H1 (cell line): ENCODE data around the gene JTB. TPM values are rescaled to one million over a fixed set of nuclear protein-coding genes. Genes with fewer than 3 reads are reported as not detected.
A peak's percentile ranks its signal among the peaks of the same experiment; 100 is the strongest.

Experiments used
- CTCF ChIA-PET: fragments of 300-600 bp; sonication (Branson Sonifier 250); formaldehyde crosslinking; loops from one replicate; lab custom pipeline; 2021; ENCODE audit not compliant: partially characterized antibody; lab: Charles Lee
- POLR2A ChIA-PET: fragments of 300-600 bp; sonication (Branson Sonifier 250); formaldehyde crosslinking; loops from one replicate; lab custom pipeline; 2021; ENCODE audit warnings: inconsistent platforms; ENCODE audit not compliant: partially characterized antibody; lab: Charles Lee
- DNase-seq, 2 experiments: peaks; one replicate each; pipeline versions ENCODE4 v3.0.0 to v3.0.0-alpha.2; 2010 to 2022; ENCODE audit warnings: low spot score in 2 of 2, low read depth in 1 of 2, mixed read lengths in 1 of 2
- FAIRE-seq: peaks from 2 replicates; lab custom pipeline; 2011; peaks lifted over from hg19 to GRCh38; lab: Jason Lieb, UNC
- H2AFZ ChIP-seq: 2 replicates; pipeline ENCODE4 v1.8.1; 2012; ENCODE audit warnings: low read length, inconsistent platforms
- H2AK5ac ChIP-seq: 2 replicates; pipeline ENCODE4 v1.6.1; 2013; ENCODE audit warnings: low read depth, low read length
- H2BK120ac ChIP-seq: replicated peaks from 2 replicates; pipeline ENCODE3; 2013; ENCODE audit warnings: low read depth, low read length, inconsistent platforms
- H2BK12ac ChIP-seq: 2 replicates; pipeline ENCODE4 v1.6.1; 2013; ENCODE audit warnings: low read depth, low read length
- H2BK15ac ChIP-seq: 2 replicates; pipeline ENCODE4 v1.6.1; 2013; ENCODE audit warnings: low read length
- H2BK20ac ChIP-seq: 2 replicates; pipeline ENCODE4 v1.6.1; 2013; ENCODE audit warnings: low read length
- H2BK5ac ChIP-seq: 2 replicates; pipeline ENCODE4 v1.6.1; 2013; ENCODE audit warnings: low read depth, low read length
- H3K14ac ChIP-seq: 2 replicates; pipeline ENCODE4 v1.6.1; 2013; ENCODE audit warnings: inconsistent platforms; ENCODE audit not compliant: insufficient read length
- H3K18ac ChIP-seq: 2 replicates; pipeline ENCODE4 v1.6.1; 2013; ENCODE audit warnings: low read length; ENCODE audit errors: extremely low read depth
- H3K23ac ChIP-seq: 2 replicates; pipeline ENCODE4 v1.6.1; 2013; ENCODE audit warnings: inconsistent platforms; ENCODE audit not compliant: insufficient read length
- H3K23me2 ChIP-seq: 2 replicates; pipeline ENCODE4 v1.6.1; 2013; ENCODE audit warnings: low read depth, low read length
- H3K27ac ChIP-seq: 2 replicates; pipeline ENCODE4 v1.6.1; 2011; ENCODE audit warnings: low read depth, low read length, inconsistent platforms
- H3K27me3 ChIP-seq, 4 experiments: replicated peaks in 1 of 4; 1 replicate in 1 of 4; 2 replicates in 3 of 4; pipeline versions ENCODE4 v1.6.1 to v1.8.1; 2011 to 2013; ENCODE audit warnings: low read length in 3 of 4, mild to moderate bottlenecking in 3 of 4, inconsistent platforms in 2 of 4, mixed read lengths in 2 of 4, moderate library complexity in 1 of 4; ENCODE audit not compliant: control insufficient read depth in 3 of 4, insufficient read depth in 3 of 4; ENCODE audit errors: extremely low read depth in 1 of 4
- H3K36me3 ChIP-seq, 4 experiments: 2 replicates each; pipeline versions ENCODE4 v1.6.1 to v1.8.1; 2011 to 2013; ENCODE audit warnings: mild to moderate bottlenecking in 4 of 4, low read length in 3 of 4, moderate library complexity in 2 of 4, control low read depth in 1 of 4, inconsistent platforms in 1 of 4; ENCODE audit not compliant: insufficient read depth in 4 of 4, control insufficient read depth in 2 of 4
- H3K4ac ChIP-seq: replicated peaks from 2 replicates; pipeline ENCODE3; 2013; ENCODE audit warnings: low read length, low read depth, mixed read lengths, inconsistent platforms; ENCODE audit not compliant: insufficient read length
- H3K4me1 ChIP-seq, 4 experiments: replicated peaks in 1 of 4; 1 replicate in 1 of 4; 2 replicates in 3 of 4; pipeline versions ENCODE4 v1.6.1 to v1.8.1; 2011 to 2013; ENCODE audit warnings: low read length in 3 of 4, inconsistent platforms in 2 of 4, mixed read lengths in 1 of 4; ENCODE audit not compliant: insufficient read depth in 4 of 4, control insufficient read depth in 3 of 4
- H3K4me2 ChIP-seq, 2 experiments: 2 replicates each; pipeline versions ENCODE4 v1.6.1 to v1.8.1; 2011 to 2013; ENCODE audit warnings: low read depth in 2 of 2, low read length in 2 of 2, control low read depth in 1 of 2, inconsistent platforms in 1 of 2, mild to moderate bottlenecking in 1 of 2; ENCODE audit not compliant: insufficient read depth in 1 of 2
- H3K4me3 ChIP-seq, 4 experiments: fragments of 200-600, 300-600 bp in 1 of 4; sonication (generic), shearing (Covaris generic), sonication (Bioruptor Twin) in 1 of 4; 2 replicates each; pipeline versions ENCODE4 v1.5.1 to v1.8.1; 2011 to 2016; ENCODE audit warnings: low read length in 4 of 4, low read depth in 3 of 4, control low read depth in 2 of 4, inconsistent platforms in 2 of 4, mild to moderate bottlenecking in 2 of 4, mixed read lengths in 1 of 4, moderate library complexity in 1 of 4; ENCODE audit not compliant: insufficient read depth in 2 of 4; ENCODE audit errors: extremely low read depth in 1 of 4
- H3K56ac ChIP-seq: replicated peaks from 2 replicates; pipeline ENCODE3; 2013; ENCODE audit warnings: low read depth, mild to moderate bottlenecking, mixed read lengths, low read length, inconsistent platforms; ENCODE audit not compliant: insufficient read length
- H3K79me1 ChIP-seq: 2 replicates; pipeline ENCODE4 v1.6.1; 2013; ENCODE audit warnings: low read depth, low read length, control low read depth
- H3K79me2 ChIP-seq, 2 experiments: 2 replicates each; pipeline versions ENCODE4 v1.6.1 to v1.8.1; 2012 to 2013; ENCODE audit warnings: low read length in 2 of 2, mild to moderate bottlenecking in 2 of 2, inconsistent platforms in 1 of 2; ENCODE audit not compliant: insufficient read depth in 2 of 2, control insufficient read depth in 1 of 2
- H3K9ac ChIP-seq, 4 experiments: replicated peaks in 1 of 4; 1 replicate in 1 of 4; 2 replicates in 3 of 4; pipeline versions ENCODE4 v1.6.1 to v1.8.1; 2011 to 2013; ENCODE audit warnings: low read depth in 3 of 4, low read length in 3 of 4, control low read depth in 2 of 4, mild to moderate bottlenecking in 2 of 4, moderate library complexity in 2 of 4, inconsistent platforms in 1 of 4; ENCODE audit errors: extremely low read depth in 1 of 4
- H3K9me3 ChIP-seq, 2 experiments: 2 replicates each; pipeline versions ENCODE4 v1.6.1 to v1.8.1; 2012 to 2013; ENCODE audit warnings: mild to moderate bottlenecking in 2 of 2, moderate library complexity in 2 of 2, control low read depth in 1 of 2, inconsistent platforms in 1 of 2, low read depth in 1 of 2, low read length in 1 of 2, mixed read lengths in 1 of 2; ENCODE audit not compliant: insufficient read depth in 2 of 2
- H4K20me1 ChIP-seq, 2 experiments: replicated peaks in 1 of 2; 2 replicates each; pipeline versions ENCODE3 to v1.8.1; 2011 to 2013; ENCODE audit warnings: inconsistent platforms in 2 of 2, low read length in 2 of 2, mild to moderate bottlenecking in 1 of 2; ENCODE audit not compliant: insufficient read depth in 2 of 2, control insufficient read depth in 1 of 2
- H4K5ac ChIP-seq: 2 replicates; pipeline ENCODE4 v1.6.1; 2013; ENCODE audit warnings: low read length, low read depth, mixed read lengths, inconsistent platforms; ENCODE audit not compliant: insufficient read length
- H4K8ac ChIP-seq: 2 replicates; pipeline ENCODE4 v1.8.0; 2013; ENCODE audit warnings: mild to moderate bottlenecking, moderate library complexity, low read length, inconsistent platforms; ENCODE audit not compliant: insufficient read depth; ENCODE audit errors: extremely low read depth
- H4K91ac ChIP-seq: replicated peaks from 2 replicates; pipeline ENCODE3; 2013; ENCODE audit warnings: low read length, mixed read lengths, inconsistent platforms; ENCODE audit not compliant: insufficient read length
- BCL11A ChIP-seq, 2 experiments: IDR thresholded peaks; one replicate each; pipeline ENCODE4 v1.6.1; 2011; ENCODE audit warnings: low read depth in 2 of 2, low read length in 2 of 2, mild to moderate bottlenecking in 2 of 2
- EP300 ChIP-seq, 2 experiments: IDR thresholded peaks; 1 replicate in 1 of 2; 2 replicates in 1 of 2; pipeline ENCODE4 v1.6.1; 2011 to 2012; ENCODE audit warnings: low read depth in 2 of 2, low read length in 2 of 2, mild to moderate bottlenecking in 2 of 2, borderline replicate concordance in 1 of 2, inconsistent platforms in 1 of 2, moderate library complexity in 1 of 2
- GABPA ChIP-seq: IDR thresholded peaks from 2 replicates; pipeline ENCODE4 v1.6.1; 2011; ENCODE audit warnings: mild to moderate bottlenecking, low read length, moderate library complexity, borderline replicate concordance; ENCODE audit not compliant: insufficient read depth
- KDM5A ChIP-seq: fragments of 200-600 bp; IDR thresholded peaks from 2 replicates; pipeline ENCODE4 v1.7.1; 2012; ENCODE audit warnings: mild to moderate bottlenecking, low read length, inconsistent platforms, mixed read lengths
- MAFK ChIP-seq: IDR thresholded peaks from 2 replicates; pipeline ENCODE4 v1.6.1; 2012; ENCODE audit warnings: low read depth, mild to moderate bottlenecking, improper control_type of control experiment, low read length
- SIN3A ChIP-seq, 2 experiments: IDR thresholded peaks in 1 of 2; conservative IDR thresholded peaks in 1 of 2; 2 replicates each; pipeline ENCODE4 v1.6.1; 2011 to 2012; ENCODE audit warnings: low read length in 2 of 2, improper control_type of control experiment in 1 of 2, low read depth in 1 of 2, mild to moderate bottlenecking in 1 of 2
- SUZ12 ChIP-seq: fragments of 200-600 bp; sonication (generic); IDR thresholded peaks from 2 replicates; pipeline ENCODE4 v1.6.1; 2012; ENCODE audit warnings: mild to moderate bottlenecking, inconsistent platforms, low read length, moderate library complexity, mixed read lengths
- TAF1 ChIP-seq: IDR thresholded peaks from 2 replicates; pipeline ENCODE4 v1.6.1; 2011; ENCODE audit warnings: mild to moderate bottlenecking, low read depth, low read length
- TAF7 ChIP-seq: optimal IDR thresholded peaks from 2 replicates; pipeline ENCODE3; 2011; ENCODE audit warnings: low read depth, mild to moderate bottlenecking, inconsistent platforms, low read length, moderate library complexity, borderline replicate concordance
- TEAD4 ChIP-seq: IDR thresholded peaks from 2 replicates; pipeline ENCODE4 v1.6.1; 2012; ENCODE audit warnings: low read depth, low read length, inconsistent platforms, mixed read lengths
- YY1 ChIP-seq: IDR thresholded peaks from 2 replicates; pipeline ENCODE4 v1.6.1; 2011; ENCODE audit warnings: low read depth, mild to moderate bottlenecking, low read length
- WGBS, 2 experiments: shearing (Covaris generic) in 1 of 2; methylation state at CpG; one replicate each; pipeline versions ENCODE4 v1.1.6 to v1.1.7; 2013 to 2015; ENCODE audit warnings: low lambda C conversion rate in 2 of 2, mixed read lengths in 2 of 2, inconsistent platforms in 1 of 2, low coverage in 1 of 2, missing lambda C conversion rate in 1 of 2; ENCODE audit not compliant: insufficient replicate concordance in 2 of 2, insufficient coverage in 1 of 2, insufficient read length in 1 of 2; ENCODE audit errors: extremely low coverage in 1 of 2, missing lambda C conversion rate in 1 of 2; 5-methylcytosine and 5-hydroxymethylcytosine counted together
- polyA plus RNA-seq, 7 experiments: library from polyadenylated mRNA; depleted of rRNA in 3 of 7; stranded (reverse) in 5 of 7; unstranded in 2 of 7; fragments of >200 nt in 5 of 7; fragments of 200-250 nt in 2 of 7; gene quantifications; 1 replicate in 5 of 7; 2 replicates in 1 of 7; 4 replicates in 1 of 7; pipeline versions ENCODE4 v1.2.1 to v1.2.3, GENCODE V29; 2011 to 2013; ENCODE audit warnings: missing spikeins in 2 of 7, mixed read lengths in 2 of 7
- total RNA-seq: library from RNA; stranded (reverse); fragmentation: NEBNext Ultra II Directional; extraction: Animal tissue kit (Norgen Biotek cat#: 25700); gene quantifications from 2 replicates; pipeline ENCODE4 v1.2.1, GENCODE V29; 2021

The JTB gene
- total and polyA plus RNA-seq, 2 of the 8 experiments (the other 6 are each of a cell fraction or from before 2014, with no cell fraction given) = 91.1 to 122 TPM

GRCh38 chr1:153990468-153991150 is 13.1 kb upstream of the JTB start, which contains the start of gene RPS27:
Gene RPS27 (plus strand): TSS chr1:153990762. CDS start chr1:153990797, 35 bp downstream.
- H3K23me2 ChIP-seq = peaks cover 11% of the 10 kb centered on the region
- peak within 1 kb of the TSS; percentile 95 for H3K27ac ChIP-seq
- no peak within 1 kb of the TSS for H2AK5ac ChIP-seq
- peak within 1 kb of the TSS; percentile 66 for H4K91ac ChIP-seq
- peaks cover 0 to 6% of the 10 kb centered on the region in 2 experiments for H4K20me1 ChIP-seq
- H3K4me1 ChIP-seq = peaks cover 0 to 8% (median 3%) of the 10 kb centered on the region in 4 experiments; a peak in 4 of 7 replicates
- CTCF ChIA-PET = interaction anchor here (0.6 to 1.9 kb wide), 9 partner anchors 9 to 194 kb away, joined by 3 to 7 read pairs (median 4); partner anchors contain the start of genes CREB3L4 and JTB
- peak within 1 kb of the TSS; percentile 27 for H3K4ac ChIP-seq
- peak within 1 kb of the TSS; percentile 31; the same call in 1 of the 2 replicates for H2AFZ ChIP-seq
- H4K8ac ChIP-seq = peak within 1 kb of the TSS; percentile 98; the same call in 1 of the 2 replicates
- peak within 1 kb of the TSS; percentile 75 to 91 for H3K4me2 ChIP-seq
- H3K79me1 ChIP-seq = no peaks in the 10 kb centered on the region
- H3K14ac ChIP-seq = no peak within 1 kb of the TSS
- peak within 1 kb of the TSS; percentile 89 for H3K56ac ChIP-seq
- peak within 1 kb of the TSS; percentile 90 for H2BK5ac ChIP-seq
- H4K5ac ChIP-seq = peak within 1 kb of the TSS; percentile 71
- H3K18ac ChIP-seq = peak within 1 kb of the TSS; percentile 85
- POLR2A ChIA-PET = interaction anchor here (0.6 to 13.2 kb wide), 119 partner anchors 11 to 470 kb away, joined by 3 to 454 read pairs (median 5); partner anchors contain the start of genes CREB3L4, CRTC2, DENND4B and GATAD2B
- peaks cover 0 to 2% of the 10 kb centered on the region in 2 experiments; a peak in 1 of 4 replicates for H3K9me3 ChIP-seq
- peak within 1 kb of the TSS; percentile 78 to 95 (median 87) for H3K4me3 ChIP-seq
- peak; percentile 86 to 93 for DNase-seq
- peak within 1 kb of the TSS; percentile 91 to 100 (median 98) for H3K9ac ChIP-seq
- WGBS, 2 experiments = 2% methylated on average over 36 of the region's 36 CpGs; no CpG with 5 or more reads in 1 of the 2 experiments
- H2BK12ac ChIP-seq = no peak within 1 kb of the TSS; the same call in 1 of the 2 replicates
- peaks cover 0 to 22% of the 10 kb centered on the region in 2 experiments; a peak in 3 of 4 replicates for H3K79me2 ChIP-seq
- no peak within 1 kb of the TSS for H3K23ac ChIP-seq
- H3K36me3 ChIP-seq = peaks cover 14 to 42% (median 27%) of the 10 kb centered on the region in 4 experiments
- no peak within 1 kb of the TSS for H2BK15ac ChIP-seq
- FAIRE-seq = peak; percentile 73
- H3K27me3 ChIP-seq = no peaks in the 10 kb centered on the region
- no peak within 1 kb of the TSS for H2BK120ac ChIP-seq
- no peak within 1 kb of the TSS for H2BK20ac ChIP-seq
- TF ChIP-seq KDM5A (peak; percentile 43; the same call in 1 of the 2 replicates), EP300 (IDR thresholded peaks at IDR 0.05; ENCODE audit: borderline replicate concordance in 1 of 2, low read depth in 2 of 2, low read length in 2 of 2) (no peak), TEAD4 (0 out of 2 replicates have a peak, but pooled peaks have one; percentile 12), SIN3A (conservative IDR thresholded peaks at IDR 0.05 in 1 of 2, IDR thresholded peaks at IDR 0.05 in 1 of 2; ENCODE audit: low read depth in 1 of 2, low read length in 2 of 2) (peak; percentile 79 to 92; a peak in 3 of 4 replicates), BCL11A (IDR thresholded peaks at IDR 0.05; ENCODE audit: low read depth in 2 of 2, low read length in 2 of 2) (no peak), TAF1 (peak; percentile 100), MAFK (no peak), TAF7 (peak; percentile 99), GABPA (peak; percentile 88), YY1 (peak; percentile 99), SUZ12 (no peak)
